Stimulated activated naive CD8-positive, alpha-beta T cell treated with anti-CD3 and anti-CD28 coated beads, Interleukin-15, amount 100 ng/mL, for 72 hours (primary cell): ENCODE results near the gene MOB3B.
A peak's percentile ranks its signal among the peaks of the same experiment; 100 is the strongest.

Source experiments
- ATAC-seq: fragments of 150-1000 bp; cut with Tn5 transposase; 2 replicates; pipeline ENCODE4 v1.10.0; 2021; ENCODE audit warnings: mild to moderate bottlenecking, moderate library complexity
- DNase-seq, 2 donors: peaks; one replicate each; pipeline ENCODE4 v3.0.0; 2021 to 2022
- H3K27ac Mint-ChIP-seq, 2 donors: one replicate each; pipeline ENCODE4 v1.8.0; 2022; ENCODE audit warnings: mild to moderate bottlenecking in 2 of 2, mixed read lengths in 2 of 2, moderate library complexity in 2 of 2
- H3K27me3 Mint-ChIP-seq: one replicate; pipeline ENCODE4 v1.8.0; 2022; ENCODE audit warnings: mixed read lengths
- H3K4me1 Mint-ChIP-seq: one replicate; pipeline ENCODE4 v1.8.0; 2022; ENCODE audit warnings: mild to moderate bottlenecking, mixed read lengths
- H3K4me3 Mint-ChIP-seq, 2 donors: one replicate each; pipeline ENCODE4 v1.8.0; 2022; ENCODE audit warnings: mild to moderate bottlenecking in 2 of 2, mixed read lengths in 2 of 2, moderate library complexity in 1 of 2
- H3K9me3 Mint-ChIP-seq, 2 donors: one replicate each; pipeline ENCODE4 v1.8.0; 2022; ENCODE audit warnings: mixed read lengths in 2 of 2

The MOB3B gene

DNA sequence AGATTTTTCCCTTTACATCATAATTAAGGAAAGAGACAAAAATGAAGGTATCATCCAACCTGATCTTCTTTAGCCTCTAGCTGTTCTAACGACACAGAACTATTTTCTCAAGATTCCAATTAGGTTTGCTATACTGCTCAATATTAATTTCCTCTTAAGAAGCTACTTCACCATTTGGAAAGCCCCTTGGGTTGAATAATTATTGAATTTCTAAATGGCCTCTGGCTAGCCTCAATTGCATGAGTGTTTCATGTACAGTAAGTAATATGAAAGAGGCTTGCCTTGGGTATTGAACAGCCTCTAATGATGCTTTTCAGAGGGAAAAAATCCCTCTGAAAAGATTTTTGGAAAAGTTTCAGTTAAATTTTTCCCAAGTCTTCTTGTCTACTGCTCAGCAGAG is 3.7 kb upstream of the MOB3B start:
- Mint-ChIP-seq H3K9me3 (no peaks in the 10 kb centered on the region), H3K27me3 (peaks cover 1% of the 10 kb centered on the region), H3K27ac (no peak overlapping the region), H3K4me3 (no peak overlapping the region), H3K4me1 (peaks cover 13% of the 10 kb centered on the region)
- ATAC-seq (no peak), DNase-seq (no peak)

DNA sequence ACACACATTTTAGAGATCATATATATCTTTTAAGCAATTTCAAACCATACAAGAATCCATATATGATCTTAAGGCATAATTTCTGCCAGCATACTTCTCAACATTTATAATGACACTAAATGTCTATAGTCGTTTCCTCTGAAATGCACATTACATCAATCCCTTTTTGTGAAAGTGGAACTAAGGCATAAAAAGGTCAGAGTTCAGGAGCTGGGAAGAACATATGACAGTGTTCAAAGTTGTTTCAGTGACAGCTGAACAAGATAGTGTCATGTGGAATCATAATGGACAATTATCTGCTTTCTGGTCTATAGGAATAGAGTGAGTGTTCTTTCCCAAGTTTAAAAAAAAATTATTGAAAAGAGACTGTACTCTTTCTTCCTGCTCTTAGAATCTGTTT is 2.4 kb upstream of the MOB3B start:
- peaks cover 19% of the 10 kb centered on the region for H3K4me1 Mint-ChIP-seq
- ATAC-seq (no peak), DNase-seq (no peak)
- no peaks in the 10 kb centered on the region for H3K9me3 Mint-ChIP-seq
- no peak overlapping the region for H3K27ac Mint-ChIP-seq
- H3K4me3 Mint-ChIP-seq = no peak overlapping the region
- peaks cover 14% of the 10 kb centered on the region for H3K27me3 Mint-ChIP-seq

DNA sequence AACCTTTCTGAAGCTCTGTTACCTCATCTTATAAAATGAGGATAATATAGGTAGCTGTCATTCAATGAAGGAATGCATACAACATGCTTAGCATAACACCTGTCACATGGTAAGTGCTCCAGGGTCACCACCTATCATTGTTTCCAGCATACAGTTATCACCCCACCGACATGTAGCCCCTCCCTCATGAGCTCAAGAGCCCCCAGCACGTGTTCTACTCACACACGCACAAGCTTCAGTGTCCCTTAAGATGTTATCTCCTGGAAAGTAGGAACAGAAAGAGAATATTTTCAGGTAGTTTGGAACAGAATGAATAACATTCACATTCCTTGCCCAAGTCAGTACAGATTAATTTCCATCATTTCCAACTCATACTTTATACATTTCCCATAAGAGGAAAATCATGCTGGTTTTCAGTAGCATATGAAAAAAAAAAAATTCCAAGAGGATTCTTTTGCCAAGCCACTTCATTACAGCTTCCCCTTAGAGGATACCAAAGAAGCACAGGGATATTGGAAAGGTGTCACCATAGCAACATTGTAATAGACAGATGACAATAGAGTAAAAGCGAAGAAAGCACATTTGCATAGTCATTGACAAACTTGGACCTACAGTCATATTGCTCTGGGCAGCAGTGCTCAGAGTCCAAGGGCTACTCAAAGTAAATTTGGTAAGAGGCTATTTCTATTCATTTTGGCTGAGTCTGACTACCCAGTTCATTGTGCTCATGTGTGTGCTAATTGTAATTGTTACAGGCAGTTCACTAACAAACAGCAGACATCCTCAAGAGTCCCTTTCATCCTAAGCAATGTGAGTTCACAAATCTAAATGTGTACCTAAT is 1.5 kb upstream of the MOB3B start:
- Mint-ChIP-seq H3K4me3 (no peak overlapping the region), H3K27ac (no peak overlapping the region), H3K27me3 (peaks cover 23% of the 10 kb centered on the region), H3K4me1 (peaks cover 19% of the 10 kb centered on the region), H3K9me3 (no peaks in the 10 kb centered on the region)
- DNase-seq (no peak), ATAC-seq (no peak)

DNA sequence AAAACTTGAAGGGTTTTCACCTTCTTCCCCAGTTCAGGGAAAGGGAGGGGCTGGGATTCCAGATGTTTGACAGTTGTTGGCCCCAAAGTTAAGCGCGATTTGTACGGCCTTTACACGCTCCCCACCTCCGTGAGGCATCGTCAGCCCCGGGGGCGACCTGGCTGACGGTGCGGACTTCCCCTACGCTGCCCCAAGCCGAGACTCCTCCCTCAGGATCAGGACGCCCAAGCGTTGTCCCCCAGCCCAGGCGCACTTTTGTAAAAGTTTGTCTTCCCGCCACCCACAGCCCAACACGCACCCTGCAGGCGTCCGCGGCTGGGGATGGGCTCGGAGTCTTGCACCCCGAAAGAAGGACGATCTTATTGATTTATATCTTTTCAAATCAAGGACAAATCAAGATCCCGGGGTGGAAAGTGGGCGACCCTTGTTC is 713 bp downstream of the MOB3B start:
- peak overlapping the region; percentile 89 to 91 for H3K4me3 Mint-ChIP-seq
- DNase-seq = peak; percentile 45 to 65
- H3K9me3 Mint-ChIP-seq = no peaks in the 10 kb centered on the region

DNA sequence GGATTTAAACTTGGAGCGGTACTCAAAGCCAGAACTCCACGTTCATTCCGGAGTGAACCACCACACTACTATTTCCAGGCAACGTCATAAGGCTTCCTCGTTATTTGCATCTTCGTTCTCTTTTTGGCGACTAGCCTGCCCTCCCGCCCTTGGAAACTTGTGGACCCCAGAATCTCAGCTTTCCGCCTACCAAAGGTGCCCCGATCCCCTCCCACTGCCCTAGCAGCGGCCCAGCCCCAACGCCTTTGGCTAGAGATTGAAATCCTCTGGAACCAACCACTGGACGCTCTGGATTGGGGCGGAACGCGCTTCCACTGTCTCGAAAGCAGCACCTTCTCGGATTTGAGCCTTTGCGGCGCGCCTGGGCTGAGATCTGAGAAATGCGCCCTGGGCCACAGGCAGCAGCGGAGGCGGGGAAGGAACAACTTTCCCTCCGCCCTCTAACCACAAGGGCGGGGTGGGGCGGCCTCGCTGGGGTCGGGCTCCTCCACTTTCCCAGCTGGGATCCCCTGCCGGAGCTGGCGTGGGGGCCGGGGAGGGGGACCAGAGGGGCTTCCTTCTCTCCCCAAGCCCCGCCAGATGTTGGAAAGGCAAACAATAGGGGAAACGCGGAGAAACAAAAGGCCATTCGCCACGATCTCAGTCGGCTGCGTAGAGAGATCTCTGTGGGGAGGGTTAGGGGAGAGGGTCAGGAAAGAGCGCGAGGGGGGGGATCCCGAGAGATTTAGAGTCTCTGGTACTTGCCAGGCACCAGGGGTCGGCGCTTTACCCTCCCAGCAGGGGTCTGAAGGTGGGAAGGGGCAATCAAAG is 1.3 kb downstream of the MOB3B start:
- Mint-ChIP-seq H3K27ac (peak overlapping the region; percentile 77 to 82), H3K4me1 (peaks cover 19% of the 10 kb centered on the region)

More for the DNA sequence above, 713 bp downstream of the MOB3B start:
- Mint-ChIP-seq H3K4me1 (peaks cover 19% of the 10 kb centered on the region), H3K27me3 (peaks cover 28% of the 10 kb centered on the region), H3K27ac (peak overlapping the region; percentile 77 to 82)
- ATAC-seq = peak; percentile 70

DNA sequence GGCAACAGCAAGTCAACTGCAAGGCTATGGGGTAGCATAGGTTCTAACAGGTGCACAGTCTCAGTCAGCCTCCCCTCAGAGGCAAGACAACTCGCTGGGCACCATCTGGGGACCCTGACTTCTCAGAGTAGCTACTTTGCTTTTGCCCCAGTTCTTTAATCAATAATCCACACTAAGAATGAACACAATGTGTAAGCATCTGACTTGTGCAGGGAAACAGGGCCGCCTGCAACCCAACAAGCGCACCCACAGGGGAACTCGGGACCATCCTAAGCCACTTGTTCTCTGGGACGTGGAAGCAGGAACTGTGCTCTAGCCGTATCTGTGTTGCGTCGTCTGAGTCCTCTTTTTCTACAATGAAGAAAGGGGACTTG is 1.9 kb downstream of the MOB3B start:
- Mint-ChIP-seq H3K27me3 (peaks cover 28% of the 10 kb centered on the region), H3K4me3 (peak overlapping the region in 1 of 2 donors; percentile 91), H3K4me1 (peaks cover 19% of the 10 kb centered on the region), H3K27ac (no peak overlapping the region), H3K9me3 (no peaks in the 10 kb centered on the region)
- DNase-seq (no peak), ATAC-seq (no peak)

More for the DNA sequence above, 1.3 kb downstream of the MOB3B start:
- H3K4me3 Mint-ChIP-seq = peak overlapping the region; percentile 89 to 91
- peak; percentile 58 for ATAC-seq
- H3K9me3 Mint-ChIP-seq = no peaks in the 10 kb centered on the region
- DNase-seq = peak; percentile 50 to 53
- peaks cover 28% of the 10 kb centered on the region for H3K27me3 Mint-ChIP-seq

DNA sequence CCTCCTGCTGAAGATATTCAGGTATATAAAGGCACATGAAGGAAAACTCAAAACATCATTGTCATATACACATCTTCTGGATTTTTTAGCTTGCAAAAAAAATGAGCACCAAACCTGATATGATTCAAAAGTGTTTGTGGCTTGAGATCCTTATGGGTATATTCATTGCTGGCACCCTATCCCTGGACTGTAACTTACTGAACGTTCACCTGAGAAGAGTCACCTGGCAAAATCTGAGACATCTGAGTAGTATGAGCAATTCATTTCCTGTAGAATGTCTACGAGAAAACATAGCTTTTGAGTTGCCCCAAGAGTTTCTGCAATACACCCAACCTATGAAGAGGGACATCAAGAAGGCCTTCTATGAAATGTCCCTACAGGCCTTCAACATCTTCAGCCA is 5.4 kb downstream of the MOB3B start, which contains the start of gene IFNK:
Gene IFNK (plus strand): TSS at position 55 of the 400 bp plus-strand sequence. CDS start 47 bp downstream, at position 102.
- peaks cover 13% of the 10 kb centered on the region for H3K4me1 Mint-ChIP-seq
- H3K9me3 Mint-ChIP-seq = no peaks in the 10 kb centered on the region
- H3K27me3 Mint-ChIP-seq = peaks cover 28% of the 10 kb centered on the region
- ATAC-seq (no peak), DNase-seq (no peak)
- H3K27ac Mint-ChIP-seq = no peak within 1 kb of the TSS
- H3K4me3 Mint-ChIP-seq = no peak within 1 kb of the TSS

DNA sequence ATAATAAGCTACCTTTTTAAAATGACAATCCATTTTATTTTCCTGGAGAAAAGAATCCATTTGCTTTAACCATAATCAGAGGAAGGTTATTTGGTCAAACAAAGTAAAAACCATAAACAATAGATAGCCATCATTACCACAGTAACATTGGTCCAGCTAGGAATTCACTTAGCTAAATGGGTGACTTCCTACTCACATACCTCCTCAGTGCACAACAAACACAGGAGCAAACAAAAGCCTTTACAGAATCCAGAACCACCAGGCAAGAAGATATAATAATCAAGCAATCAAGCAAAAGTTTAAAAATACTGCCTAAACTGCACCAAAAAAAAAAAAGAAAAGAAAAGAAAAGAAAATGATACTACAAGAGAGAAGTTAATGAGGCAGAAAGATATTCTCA is 6.5 kb downstream of the MOB3B start:
- H3K9me3 Mint-ChIP-seq = no peaks in the 10 kb centered on the region
- no peak overlapping the region for H3K27ac Mint-ChIP-seq
- ATAC-seq (no peak), DNase-seq (no peak)
- peaks cover 25% of the 10 kb centered on the region for H3K27me3 Mint-ChIP-seq
- H3K4me1 Mint-ChIP-seq = peaks cover 4% of the 10 kb centered on the region
- no peak overlapping the region for H3K4me3 Mint-ChIP-seq

DNA sequence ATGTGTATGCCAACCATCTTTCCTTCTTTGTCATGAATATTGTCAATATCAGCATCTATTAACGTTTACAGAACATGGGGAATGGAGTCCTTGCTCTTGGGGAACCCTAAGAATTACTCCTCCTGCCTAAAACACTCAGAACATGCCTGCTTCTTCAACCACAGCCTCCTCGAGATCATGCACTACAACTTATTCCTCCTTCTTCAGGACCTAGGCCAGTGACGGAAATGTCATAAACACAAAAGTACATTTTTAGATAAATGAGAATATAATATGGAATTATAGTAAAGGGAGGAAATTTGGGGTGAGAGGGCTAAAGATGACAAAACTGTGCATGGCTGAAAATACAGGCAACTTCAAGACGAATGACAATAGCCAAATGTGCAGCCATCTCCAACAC is 8.6 kb downstream of the MOB3B start:
- Mint-ChIP-seq H3K27ac (no peak overlapping the region), H3K4me3 (no peak overlapping the region), H3K4me1 (no peaks in the 10 kb centered on the region), H3K27me3 (peaks cover 4% of the 10 kb centered on the region), H3K9me3 (no peaks in the 10 kb centered on the region)
- ATAC-seq (no peak), DNase-seq (no peak)

DNA sequence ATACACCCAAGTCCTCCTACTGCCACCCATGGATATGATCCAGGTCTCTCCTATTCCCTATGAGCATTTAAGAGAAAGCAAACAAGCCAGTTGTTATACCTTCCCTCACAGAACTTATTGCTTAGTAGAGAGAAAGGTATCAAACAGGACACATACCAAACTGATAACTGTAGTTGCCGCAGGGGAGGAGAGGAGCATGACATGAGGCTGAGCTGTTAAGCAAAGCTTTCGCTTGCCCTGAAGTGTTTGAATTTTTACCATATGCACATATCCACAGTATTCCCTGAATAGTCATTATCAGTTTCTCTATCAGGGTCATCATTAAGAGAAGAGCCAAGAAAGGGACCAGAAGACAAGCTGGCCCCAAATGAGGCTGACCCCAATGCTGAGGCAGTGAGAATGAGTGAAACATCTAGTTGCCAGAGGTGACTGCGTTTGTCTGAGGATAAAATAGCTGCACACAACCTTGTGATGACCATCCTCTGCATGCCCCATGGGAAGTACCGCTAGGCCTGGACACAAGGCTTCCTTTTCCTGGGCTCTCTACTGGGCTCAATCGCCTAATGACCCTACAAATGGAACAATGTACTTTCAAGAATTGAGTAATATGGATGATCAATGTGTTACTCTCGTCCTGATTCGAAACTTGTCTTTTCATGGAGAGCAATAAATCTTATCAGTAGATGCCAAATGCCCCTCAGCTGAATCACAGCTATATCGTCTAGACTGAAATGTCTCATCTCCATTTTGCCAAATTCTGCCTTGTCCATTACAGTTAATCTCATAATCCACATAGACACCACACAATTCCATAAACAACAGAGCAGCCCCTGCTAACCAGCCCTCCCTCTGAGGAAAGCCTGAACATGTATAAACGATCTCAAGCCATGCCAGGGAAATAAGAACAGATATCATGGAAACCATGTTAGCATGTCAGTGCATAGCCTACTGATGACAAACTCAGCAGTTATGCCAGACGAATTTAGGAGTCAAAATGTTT is 9.8 kb downstream of the MOB3B start:
- H3K4me1 Mint-ChIP-seq = no peaks in the 10 kb centered on the region
- no peaks in the 10 kb centered on the region for H3K27me3 Mint-ChIP-seq
- no peak overlapping the region for H3K27ac Mint-ChIP-seq
- H3K4me3 Mint-ChIP-seq = no peak overlapping the region
- ATAC-seq = no peak
- H3K9me3 Mint-ChIP-seq = no peaks in the 10 kb centered on the region
- DNase-seq = no peak

DNA sequence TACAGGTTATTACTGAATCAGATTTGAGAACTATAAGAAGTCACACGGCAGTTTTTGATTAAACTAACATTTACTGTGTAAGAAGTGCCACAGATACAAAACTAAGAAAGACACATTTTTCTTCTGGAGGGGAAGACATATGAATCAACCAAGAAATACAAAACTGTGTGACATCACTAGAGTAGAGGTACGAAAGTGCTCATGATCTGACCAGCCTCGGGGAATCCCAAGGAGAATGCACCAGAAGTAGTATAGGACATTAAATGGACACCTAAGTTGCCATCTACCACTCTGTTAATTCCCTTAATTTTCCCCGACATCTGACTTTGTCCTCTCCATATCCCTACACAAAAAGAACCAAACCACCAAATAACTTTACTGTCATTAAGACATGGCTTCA is 10.8 kb downstream of the MOB3B start:
- Mint-ChIP-seq H3K9me3 (no peaks in the 10 kb centered on the region), H3K4me3 (no peak overlapping the region), H3K4me1 (no peaks in the 10 kb centered on the region), H3K27ac (no peak overlapping the region), H3K27me3 (no peaks in the 10 kb centered on the region)
- DNase-seq = no peak
- no peak for ATAC-seq

DNA sequence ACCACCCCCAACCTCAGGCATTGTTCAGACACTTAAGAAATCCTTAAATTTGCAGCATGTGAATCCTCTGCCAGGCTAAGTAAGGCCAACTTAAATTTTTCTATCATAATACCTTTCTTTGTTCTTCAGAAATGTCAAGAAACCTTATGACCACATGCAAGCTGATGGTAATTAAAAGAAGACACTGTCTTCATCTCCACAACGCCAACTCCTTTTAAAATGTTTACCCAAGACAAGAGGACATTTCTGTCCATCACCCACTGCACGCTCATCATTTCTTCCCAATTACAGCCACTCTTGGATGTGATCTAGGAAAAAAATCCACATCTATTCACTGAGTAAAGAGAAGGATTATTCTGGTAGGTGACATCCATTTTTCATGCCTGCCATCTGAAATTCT is 11.6 kb downstream of the MOB3B start:
- Mint-ChIP-seq H3K4me1 (no peaks in the 10 kb centered on the region), H3K27ac (no peak overlapping the region)

DNA sequence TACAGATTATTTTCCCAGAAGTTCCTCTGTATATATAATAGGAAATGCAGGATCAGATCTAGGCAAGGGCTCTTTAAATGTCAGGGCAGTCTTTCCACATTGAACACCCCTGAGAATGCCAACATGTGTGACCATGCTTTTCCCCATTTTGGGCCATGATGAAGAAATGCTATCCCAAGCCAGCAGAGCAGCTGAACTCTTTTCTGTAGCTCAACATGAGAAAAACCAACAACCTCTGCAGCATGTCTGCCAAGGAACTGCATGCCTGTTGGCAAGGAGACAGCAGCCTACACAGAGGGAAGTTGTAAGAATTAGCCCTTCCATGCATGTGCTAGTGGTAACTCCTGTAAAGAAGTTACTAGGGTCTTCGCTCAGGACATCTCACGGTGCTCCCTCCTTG is 15.1 kb downstream of the MOB3B start:
- H3K4me1 Mint-ChIP-seq = no peaks in the 10 kb centered on the region

More for the DNA sequence above, 11.6 kb downstream of the MOB3B start:
- H3K9me3 Mint-ChIP-seq = no peaks in the 10 kb centered on the region
- ATAC-seq (no peak), DNase-seq (no peak)
- no peaks in the 10 kb centered on the region for H3K27me3 Mint-ChIP-seq
- H3K4me3 Mint-ChIP-seq = no peak overlapping the region

DNA sequence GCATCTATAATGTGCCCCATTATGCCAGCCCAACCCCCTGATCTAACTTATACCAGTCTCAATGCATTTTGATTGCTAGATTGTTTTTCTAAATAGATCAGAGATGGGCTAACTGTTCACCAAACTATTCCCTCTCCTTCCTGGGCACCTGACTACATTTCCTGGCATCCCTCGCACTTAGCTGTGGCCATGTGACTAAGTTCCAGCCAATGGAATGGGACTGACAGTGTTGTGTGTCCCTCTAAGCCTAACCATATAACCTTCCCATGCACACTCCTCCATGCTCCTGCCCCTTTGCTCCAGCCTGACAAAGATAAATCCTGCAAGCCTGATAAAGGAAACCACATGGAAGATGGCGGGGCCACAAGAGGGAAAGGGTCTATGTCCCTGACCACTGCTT is 17.8 kb downstream of the MOB3B start:
- Mint-ChIP-seq H3K27ac (no peak overlapping the region), H3K27me3 (no peaks in the 10 kb centered on the region), H3K4me3 (no peak overlapping the region), H3K9me3 (no peaks in the 10 kb centered on the region), H3K4me1 (no peaks in the 10 kb centered on the region)
- DNase-seq = no peak
- ATAC-seq = no peak

More for the DNA sequence above, 15.1 kb downstream of the MOB3B start:
- Mint-ChIP-seq H3K27ac (no peak overlapping the region), H3K9me3 (no peaks in the 10 kb centered on the region), H3K27me3 (no peaks in the 10 kb centered on the region), H3K4me3 (no peak overlapping the region)
- no peak for ATAC-seq
- no peak for DNase-seq

DNA sequence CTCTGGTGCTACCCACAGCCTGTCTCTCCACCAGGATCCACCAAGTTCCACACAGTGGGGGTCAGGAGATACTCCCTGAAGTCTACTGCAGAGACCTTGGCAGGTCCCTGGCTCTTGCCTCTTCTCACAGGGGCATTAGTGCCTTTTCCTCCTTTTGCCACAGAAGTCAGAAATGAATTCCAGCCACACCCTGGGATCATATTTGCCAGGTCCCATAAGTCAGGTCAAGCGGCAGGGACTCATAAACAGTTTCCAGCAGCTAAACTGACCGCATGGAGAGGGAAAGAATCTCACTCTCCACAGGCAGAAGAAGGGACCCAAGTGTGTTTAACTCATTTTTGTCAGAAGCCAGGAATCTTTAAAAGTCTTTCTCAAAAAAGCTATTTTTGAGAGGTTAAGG is 18.8 kb downstream of the MOB3B start:
- H3K4me1 Mint-ChIP-seq = peaks cover 4% of the 10 kb centered on the region
- no peak overlapping the region for H3K27ac Mint-ChIP-seq
- no peaks in the 10 kb centered on the region for H3K27me3 Mint-ChIP-seq
- no peak overlapping the region for H3K4me3 Mint-ChIP-seq
- H3K9me3 Mint-ChIP-seq = no peaks in the 10 kb centered on the region
- DNase-seq = no peak
- ATAC-seq = no peak
